GM23248 (cell line): ENCODE results near the gene KCNIP1. TPM values are rescaled to one million over a fixed set of nuclear protein-coding genes. Genes with fewer than 3 reads are reported as not detected.

Experiments
- DNase-seq: peaks from one replicate; pipeline ENCODE4 v3.0.0-alpha.2; 2015
- H2AFZ ChIP-seq: fragments of 200-600 bp; sonication (generic); 2 replicates; pipeline ENCODE4 v1.6.1; 2016; ENCODE audit warnings: antibody characterized with exemption
- H3F3A ChIP-seq: fragments of 200-600 bp; sonication (generic); 2 replicates; pipeline ENCODE4 v1.6.1; 2016; ENCODE audit warnings: mild to moderate bottlenecking, antibody characterized with exemption, mixed run types; ENCODE audit not compliant: insufficient read depth
- H3K27ac ChIP-seq: fragments of 200-600 bp; sonication (generic); 2 replicates; pipeline ENCODE4 v1.5.1; 2016; ENCODE audit warnings: mild to moderate bottlenecking
- H3K27me3 ChIP-seq: fragments of 200-600 bp; sonication (generic); replicated peaks from 2 replicates; pipeline ENCODE4 v1.6.1; 2016; ENCODE audit warnings: mild to moderate bottlenecking; ENCODE audit not compliant: insufficient read depth
- H3K36me3 ChIP-seq: fragments of 200-600 bp; sonication (generic); 2 replicates; pipeline ENCODE4 v1.6.1; 2016; ENCODE audit warnings: low read depth, mild to moderate bottlenecking
- H3K4me1 ChIP-seq: fragments of 200-600 bp; sonication (generic); 2 replicates; pipeline ENCODE4 v1.6.1; 2016; ENCODE audit warnings: mild to moderate bottlenecking; ENCODE audit not compliant: insufficient read depth
- H3K4me2 ChIP-seq: fragments of 200-600 bp; sonication (generic); one replicate; pipeline ENCODE4 v1.6.1; 2016; ENCODE audit warnings: mild to moderate bottlenecking; ENCODE audit not compliant: unreplicated experiment
- H3K4me3 ChIP-seq: fragments of 200-600 bp; sonication (generic); 2 replicates; pipeline ENCODE4 v1.5.1; 2016; ENCODE audit warnings: mild to moderate bottlenecking
- H3K79me2 ChIP-seq: fragments of 200-600 bp; sonication (generic); 2 replicates; pipeline ENCODE4 v1.6.1; 2016; ENCODE audit warnings: mild to moderate bottlenecking; ENCODE audit not compliant: insufficient read depth
- H3K9ac ChIP-seq: fragments of 200-600 bp; sonication (generic); 2 replicates; pipeline ENCODE4 v1.6.1; 2016; ENCODE audit warnings: mild to moderate bottlenecking
- H3K9me2 ChIP-seq: fragments of 200-600 bp; sonication (generic); 2 replicates; pipeline ENCODE4 v1.6.1; 2016; ENCODE audit warnings: mixed run types, mild to moderate bottlenecking, moderate library complexity; ENCODE audit not compliant: insufficient read depth
- H3K9me3 ChIP-seq: fragments of 200-600 bp; sonication (generic); one replicate; pipeline ENCODE4 v1.6.1; 2017; ENCODE audit warnings: low read depth
- H4K20me1 ChIP-seq: fragments of 200-600 bp; sonication (generic); 2 replicates; pipeline ENCODE4 v1.6.0; 2016; ENCODE audit not compliant: insufficient read depth
- EZH2 ChIP-seq: fragments of 200-600 bp; sonication (generic); IDR thresholded peaks from 2 replicates; pipeline ENCODE4 v1.6.1; 2018; ENCODE audit warnings: antibody characterized with exemption, mild to moderate bottlenecking; ENCODE audit not compliant: insufficient read depth, poor library complexity, severe bottlenecking
- EZH2phosphoT487 ChIP-seq: fragments of 200-600 bp; sonication (generic); IDR thresholded peaks from 2 replicates; pipeline ENCODE4 v1.6.1; 2018; ENCODE audit warnings: antibody characterized with exemption, moderate library complexity, mild to moderate bottlenecking, low read depth; ENCODE audit not compliant: insufficient read depth
- WGBS, 2 experiments: methylation state at CpG; one replicate each; pipeline ENCODE4 v1.1.6; 2015 to 2017; ENCODE audit warnings: low lambda C conversion rate in 2 of 2, low coverage in 1 of 2; ENCODE audit errors: missing lambda C conversion rate in 2 of 2; 5-methylcytosine and 5-hydroxymethylcytosine counted together
- in situ Hi-C: fragments of 300-500 bp; cut with MboI; formaldehyde crosslinking; loops from 2 replicates; pipeline ENCODE4 v1.15.0; 2020
- polyA plus RNA-seq: library from polyadenylated mRNA; unstranded; fragments of >200 nt; fragmentation: Nextera tagmentation; extraction: Ambion mirVana; gene quantifications from 2 replicates; pipeline ENCODE4 v1.2.1, GENCODE V29; 2016
- total RNA-seq: library from RNA; depleted of rRNA; stranded (reverse); fragments of >200 nt; shearing (Covaris generic); gene quantifications from 2 replicates; pipeline ENCODE4 v1.2.3, GENCODE V29; 2014

KCNIP1 gene
- total and polyA plus RNA-seq, 2 experiments from 2014 or later = not detected

DNA sequence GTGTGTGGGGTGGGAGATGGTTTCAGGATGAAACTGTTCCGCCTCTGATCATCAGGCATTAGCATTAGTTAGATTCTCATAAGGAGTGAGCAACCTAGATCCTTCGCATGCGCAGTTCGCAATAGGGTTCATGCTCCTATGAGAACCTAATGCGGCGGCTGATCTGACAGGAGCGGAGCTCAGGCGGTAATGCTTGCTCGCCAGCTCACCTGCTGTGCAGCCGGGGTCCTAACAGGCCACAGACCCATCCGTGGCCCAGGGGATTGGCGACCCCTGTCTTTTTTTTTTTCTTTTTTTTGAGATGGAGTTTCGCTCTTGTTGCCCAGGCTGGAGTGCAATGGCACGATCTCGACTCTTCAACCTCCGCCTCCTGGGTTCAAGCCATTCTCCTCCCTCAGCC, 119.1 kb downstream of the KCNIP1 start:
- Histone ChIP-seq H3K27me3 (peaks cover 46% of the 10 kb centered on the region), H3K9me3 (no peaks in the 10 kb centered on the region), H3K9ac (no peak overlapping the region), H3F3A (no peaks in the 10 kb centered on the region), H3K79me2 (no peaks in the 10 kb centered on the region), H3K4me1 (no peaks in the 10 kb centered on the region), H4K20me1 (no peaks in the 10 kb centered on the region), H3K4me3 (no peak overlapping the region), H3K36me3 (no peaks in the 10 kb centered on the region), H3K4me2 (no peak overlapping the region), H3K9me2 (no peaks in the 10 kb centered on the region), H2AFZ (no peak overlapping the region), H3K27ac (no peak overlapping the region)
- in situ Hi-C loops = loop anchor here (5.0 to 25.0 kb wide), 3 partner anchors 181 to 536 kb away; no protein-coding TSS in a partner anchor
- TF ChIP-seq EZH2 (no peak), EZH2phosphoT487 (no peak)
- no peak for DNase-seq
- WGBS, 2 experiments = 74 to 76% methylated on average over 16 of the region's 16 CpGs

- no peak overlapping the region for H3K4me2 ChIP-seq
- H2AFZ ChIP-seq = no peak overlapping the region
- H3K27me3 ChIP-seq = peaks cover 44% of the 10 kb centered on the region
- no peaks in the 10 kb centered on the region for H3K9me3 ChIP-seq
- no peak overlapping the region for H3K4me3 ChIP-seq
- H4K20me1 ChIP-seq = no peaks in the 10 kb centered on the region
- no peaks in the 10 kb centered on the region for H3K79me2 ChIP-seq
- peak; percentile 69 for DNase-seq
- H3K27ac ChIP-seq = no peak overlapping the region
- H3K9ac ChIP-seq = no peak overlapping the region
- H3K4me1 ChIP-seq = no peaks in the 10 kb centered on the region
- in situ Hi-C loops = loop anchor here (5.0 to 25.0 kb wide), 3 partner anchors 181 to 536 kb away; no protein-coding TSS in a partner anchor
- TF ChIP-seq EZH2phosphoT487 = no peak
- TF ChIP-seq EZH2 = no peak
- 35 to 37% methylated on average over 15 to 16 of the region's 16 CpGs for WGBS, 2 experiments
- no peaks in the 10 kb centered on the region for H3F3A ChIP-seq
- no peaks in the 10 kb centered on the region for H3K36me3 ChIP-seq
- H3K9me2 ChIP-seq = no peaks in the 10 kb centered on the region
Observed at GRCh38 chr5:170623576-170624181, 119.9 kb downstream of the KCNIP1 start.

DNA sequence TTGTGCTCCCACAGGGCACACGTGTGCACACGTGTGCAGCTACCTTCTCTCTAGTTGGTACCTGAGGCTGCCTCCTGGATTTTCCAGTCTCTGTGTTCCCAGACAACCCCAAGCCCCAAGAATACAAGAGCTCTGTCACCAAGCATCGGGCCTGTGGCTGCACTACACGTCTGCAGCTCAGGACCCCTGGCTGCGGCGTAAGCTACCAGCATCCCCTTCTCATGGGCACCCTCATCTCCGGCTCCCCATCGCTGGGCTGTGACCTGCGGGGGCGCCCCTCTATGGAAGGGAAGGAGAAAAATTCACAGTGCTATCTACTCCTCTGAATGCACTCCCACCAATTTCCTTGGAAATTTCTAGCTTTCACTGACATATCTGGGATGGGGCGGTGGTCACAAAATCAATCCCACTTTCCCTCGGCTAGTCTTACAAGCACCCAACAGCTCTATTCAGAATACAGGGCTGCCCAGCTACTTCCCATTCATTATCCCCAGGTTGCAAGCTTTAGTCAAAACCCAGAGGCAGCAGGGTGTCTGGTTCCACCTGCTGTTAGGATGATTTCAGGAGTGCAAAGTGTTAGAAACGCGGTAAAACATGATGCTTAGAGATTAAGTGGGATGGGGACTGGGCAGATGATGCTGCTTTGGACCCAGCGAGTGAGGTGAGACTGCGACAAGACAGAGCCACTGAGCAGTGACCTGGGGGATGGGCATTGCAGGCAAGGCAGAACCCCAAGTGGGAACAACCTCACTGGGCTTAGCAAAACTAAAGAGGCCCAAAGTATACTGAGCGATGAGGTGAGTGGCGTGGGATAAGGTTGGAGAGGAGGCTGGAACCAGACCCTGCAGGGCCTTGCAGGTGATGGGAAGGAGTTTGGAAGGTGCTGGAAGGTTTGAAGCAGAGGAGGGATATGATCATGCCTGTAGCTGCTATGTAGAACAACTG, 121.7 kb downstream of the KCNIP1 start:
- TF ChIP-seq EZH2phosphoT487 (no peak), EZH2 (no peak)
- Histone ChIP-seq H3K9ac (no peak overlapping the region), H3K27me3 (peaks cover 35% of the 10 kb centered on the region; the same call in 1 of the 2 replicates), H3F3A (no peaks in the 10 kb centered on the region), H3K4me1 (no peaks in the 10 kb centered on the region), H2AFZ (no peak overlapping the region), H3K79me2 (no peaks in the 10 kb centered on the region), H4K20me1 (no peaks in the 10 kb centered on the region), H3K9me2 (no peaks in the 10 kb centered on the region), H3K36me3 (no peaks in the 10 kb centered on the region), H3K27ac (no peak overlapping the region), H3K9me3 (no peaks in the 10 kb centered on the region), H3K4me2 (no peak overlapping the region), H3K4me3 (no peak overlapping the region)
- in situ Hi-C loops = loop anchor here (10.0 kb wide), 1 partner anchor 401 kb away; no protein-coding TSS in a partner anchor
- no peak for DNase-seq
- WGBS, 2 experiments = 57% methylated on average over 18 of the region's 18 CpGs

DNA sequence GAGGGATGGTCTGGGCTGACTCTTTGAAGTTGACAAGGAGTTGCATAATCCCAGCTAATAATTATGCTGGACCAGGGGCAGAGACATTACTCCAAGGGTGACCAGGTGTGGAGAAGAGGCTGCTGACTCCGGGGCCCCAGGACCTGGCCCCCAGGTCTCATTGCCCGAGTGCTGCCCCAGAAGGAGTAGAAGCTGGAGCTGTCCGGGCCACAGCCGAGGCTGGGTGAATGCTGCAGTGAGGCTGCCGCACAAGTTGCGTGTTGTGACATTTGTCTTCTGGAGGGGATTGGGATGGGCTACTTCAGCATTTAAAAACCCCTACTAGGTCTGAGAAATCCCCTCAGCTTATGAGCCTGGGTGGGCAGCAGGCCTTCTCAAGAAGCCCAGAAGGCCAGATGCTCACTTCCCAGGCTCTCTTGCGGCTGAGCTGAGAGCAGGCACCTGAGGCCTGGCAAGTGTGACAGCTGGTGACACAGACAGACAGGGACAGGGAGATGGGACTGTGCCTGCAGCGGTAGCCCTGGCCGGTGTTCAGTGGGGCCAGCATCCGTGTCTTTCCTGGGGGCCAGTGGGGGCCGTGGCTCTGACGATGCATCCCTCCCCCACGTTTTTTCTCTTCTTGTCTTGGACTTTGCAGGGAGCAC, 122.8 kb downstream of the KCNIP1 start:
- no peak overlapping the region for H3K4me3 ChIP-seq
- H3K27ac ChIP-seq = no peak overlapping the region
- no peak overlapping the region for H2AFZ ChIP-seq
- H3K4me1 ChIP-seq = no peaks in the 10 kb centered on the region
- no peaks in the 10 kb centered on the region for H3K9me2 ChIP-seq
- H3K9me3 ChIP-seq = no peaks in the 10 kb centered on the region
- no peaks in the 10 kb centered on the region for H3K36me3 ChIP-seq
- no peak for DNase-seq
- WGBS, 2 experiments = 70 to 75% methylated on average over 13 of the region's 13 CpGs
- no peaks in the 10 kb centered on the region for H4K20me1 ChIP-seq
- no peaks in the 10 kb centered on the region for H3K79me2 ChIP-seq
- H3K27me3 ChIP-seq = peaks cover 40% of the 10 kb centered on the region
- H3K4me2 ChIP-seq = no peak overlapping the region
- TF ChIP-seq EZH2phosphoT487 = no peak
- TF ChIP-seq EZH2 = no peak
- no peak overlapping the region for H3K9ac ChIP-seq
- in situ Hi-C loops = loop anchor here (10.0 kb wide), 1 partner anchor 402 kb away; no protein-coding TSS in a partner anchor
- H3F3A ChIP-seq = no peaks in the 10 kb centered on the region
